Mesodermal cell (in vitro differentiated cells): Measurements from ENCODE around the gene KLHL6.

Experiments used
- H3K27ac ChIP-seq: 2 replicates; pipeline ENCODE4 v1.7.0; 2013; ENCODE audit warnings: mild to moderate bottlenecking, low read depth, low read length, moderate library complexity; ENCODE audit not compliant: severe bottlenecking
- H3K36me3 ChIP-seq: 2 replicates; pipeline ENCODE4 v1.7.1; 2013; ENCODE audit warnings: mild to moderate bottlenecking, low read length, moderate library complexity; ENCODE audit not compliant: control insufficient read depth, insufficient read depth
- H3K4me1 ChIP-seq: one replicate; pipeline ENCODE4 v1.7.1; 2013; ENCODE audit warnings: mild to moderate bottlenecking, low read length; ENCODE audit not compliant: insufficient read depth, control insufficient read depth, poor library complexity, severe bottlenecking
- H3K4me3 ChIP-seq: 2 replicates; pipeline ENCODE4 v1.7.0; 2013; ENCODE audit warnings: low read length, control low read depth, mild to moderate bottlenecking; ENCODE audit not compliant: insufficient read depth, poor library complexity, severe bottlenecking; ENCODE audit errors: extremely low read depth
- H3K9me3 ChIP-seq: 2 replicates; pipeline ENCODE4 v1.7.1; 2013; ENCODE audit warnings: mild to moderate bottlenecking, low read length, moderate library complexity; ENCODE audit not compliant: control insufficient read depth
- WGBS, 2 experiments: methylation state at CpG; one replicate each; pipeline ENCODE4 v1.1.5; 2013; ENCODE audit warnings: missing lambda C conversion rate in 2 of 2; ENCODE audit not compliant: insufficient coverage in 2 of 2; 5-methylcytosine and 5-hydroxymethylcytosine counted together

KLHL6 gene

DNA sequence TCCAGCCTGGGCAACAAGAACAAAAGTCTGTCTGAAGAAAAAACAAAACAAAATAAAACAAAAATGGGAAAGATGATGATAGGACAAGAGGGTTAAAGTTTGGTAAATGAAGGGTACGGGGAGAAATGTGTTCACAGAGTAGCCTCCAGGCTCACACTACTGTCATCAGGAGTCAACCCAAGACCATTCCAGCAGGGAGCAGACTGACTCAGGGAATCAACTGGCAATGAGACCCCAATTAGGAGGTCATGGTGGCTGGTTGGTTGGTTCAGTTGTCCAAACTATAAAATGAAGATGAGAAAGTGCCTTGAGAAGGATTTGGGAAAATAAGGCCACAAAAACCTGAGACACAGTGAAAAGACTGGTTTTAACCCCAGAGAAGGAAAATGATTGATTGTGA is 51.8 kb downstream of the KLHL6 start:
- Histone ChIP-seq H3K27ac (no peak overlapping the region), H3K9me3 (no peaks in the 10 kb centered on the region), H3K4me1 (no peaks in the 10 kb centered on the region), H3K4me3 (no peak overlapping the region), H3K36me3 (no peaks in the 10 kb centered on the region)
- WGBS, 2 experiments, result 33 to 86% methylated on average over 1 of the region's 1 CpG

DNA sequence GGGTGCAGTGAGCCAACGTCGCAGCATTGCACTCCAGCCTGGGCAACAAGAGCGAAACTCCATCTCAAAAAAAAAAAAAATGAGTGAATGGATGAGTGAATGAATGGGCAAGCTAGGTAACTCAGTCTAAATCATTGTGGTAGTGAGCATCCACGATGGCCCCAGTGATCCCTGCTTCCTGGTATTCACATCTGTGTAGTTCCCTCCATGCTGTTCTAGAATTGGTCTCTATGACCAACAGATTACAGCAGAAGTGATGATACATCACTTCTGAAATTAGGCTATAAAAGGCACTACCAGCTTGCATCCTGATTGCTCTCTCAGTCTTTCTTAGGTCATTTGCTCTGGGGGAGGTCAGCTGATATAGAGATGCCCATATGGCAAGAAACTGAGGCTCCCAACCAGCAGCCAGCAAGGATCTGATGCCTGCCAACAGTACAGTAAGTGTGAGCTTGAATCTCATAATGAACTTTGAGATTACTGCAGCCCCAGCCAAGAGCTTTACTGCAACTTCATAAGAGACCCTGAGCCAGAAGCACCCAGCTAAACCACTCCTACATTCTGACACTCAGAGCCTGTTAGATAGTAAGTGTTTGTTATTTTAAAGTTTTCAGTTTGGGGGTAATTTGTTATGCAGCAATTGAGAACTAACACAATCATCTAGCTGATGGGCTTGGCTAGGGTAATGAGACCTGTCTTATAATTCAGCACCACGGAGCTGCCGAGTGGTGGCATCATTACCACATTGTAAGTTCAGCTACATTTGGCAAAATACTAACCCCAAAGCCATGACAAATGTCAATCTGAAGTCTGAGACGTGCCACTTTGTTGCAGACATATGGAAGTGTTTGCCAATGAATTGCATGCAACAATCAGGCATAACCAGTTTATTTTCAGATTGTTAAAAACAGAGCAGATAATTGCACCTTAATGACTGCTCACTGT is 53.0 kb downstream of the KLHL6 start:
- WGBS, 2 experiments, result 81 to 88% methylated on average over 5 to 6 of the region's 7 CpGs
- no peaks in the 10 kb centered on the region for H3K36me3 ChIP-seq

DNA sequence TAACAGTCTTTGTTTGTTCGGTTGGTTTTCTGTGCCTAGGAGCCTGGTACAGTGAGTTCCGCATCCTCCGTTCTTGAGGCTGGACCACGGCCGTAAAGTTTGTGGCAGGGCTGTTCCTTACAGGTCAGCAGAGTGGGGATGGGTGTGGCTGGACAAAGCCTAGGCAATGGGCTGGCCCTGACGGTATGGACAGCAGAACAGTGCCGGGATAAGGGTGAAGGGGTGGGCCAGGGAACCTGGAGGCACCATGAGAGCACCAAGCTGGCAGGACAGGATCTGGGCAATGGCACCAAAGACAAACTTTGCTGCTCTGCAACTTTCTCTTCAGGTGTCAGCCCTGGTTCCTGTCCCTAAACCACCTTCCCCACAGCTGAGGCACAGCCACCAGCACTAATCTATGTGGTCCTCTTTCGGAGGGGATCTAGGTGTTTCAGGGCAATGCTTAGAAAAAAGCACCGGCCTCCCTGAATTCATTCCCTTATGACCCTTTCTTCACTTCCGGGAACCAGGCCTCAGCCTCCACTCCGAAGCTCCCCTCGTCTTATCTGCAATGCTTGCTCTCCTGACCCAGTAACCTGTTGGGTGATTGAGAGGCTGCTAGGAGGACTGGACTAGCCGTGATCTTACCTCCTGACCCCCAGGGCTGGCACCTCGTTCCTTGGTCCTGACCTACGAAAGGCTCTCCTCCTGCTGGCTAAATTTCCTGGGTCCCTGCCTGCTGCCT is 54.4 kb downstream of the KLHL6 start:
- H3K27ac ChIP-seq, result no peak overlapping the region

More for the DNA sequence above, 53.0 kb downstream of the KLHL6 start:
- no peaks in the 10 kb centered on the region for H3K9me3 ChIP-seq
- H3K4me1 ChIP-seq, result no peaks in the 10 kb centered on the region
- H3K4me3 ChIP-seq, result no peak overlapping the region
- H3K27ac ChIP-seq, result no peak overlapping the region

DNA sequence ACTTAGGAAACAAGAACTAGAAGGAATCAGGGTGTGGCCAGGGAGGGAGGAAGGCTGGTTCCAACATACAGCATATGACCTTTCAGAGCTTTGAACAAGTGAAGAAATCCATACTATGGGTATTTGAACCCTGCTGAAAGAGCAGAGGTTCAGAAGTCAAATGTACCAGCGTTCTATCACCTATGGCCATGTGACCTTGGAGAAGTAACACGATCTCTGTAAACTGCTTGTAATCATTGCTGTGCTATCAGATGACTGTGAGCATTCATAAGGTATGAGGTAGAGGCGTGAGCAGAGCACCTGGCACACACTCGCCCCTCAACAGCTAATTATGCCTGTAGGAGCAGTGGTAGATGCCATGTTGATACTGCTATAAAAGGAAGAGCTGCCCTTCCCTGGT is 55.2 kb downstream of the KLHL6 start:
- no peaks in the 10 kb centered on the region for H3K4me1 ChIP-seq
- H3K36me3 ChIP-seq, result no peaks in the 10 kb centered on the region
- H3K4me3 ChIP-seq, result no peak overlapping the region
- H3K27ac ChIP-seq, result no peak overlapping the region
- 87 to 93% methylated on average over 4 of the region's 4 CpGs for WGBS, 2 experiments
- H3K9me3 ChIP-seq, result no peaks in the 10 kb centered on the region

More for the DNA sequence above, 54.4 kb downstream of the KLHL6 start:
- no peaks in the 10 kb centered on the region for H3K4me1 ChIP-seq
- H3K4me3 ChIP-seq, result no peak overlapping the region
- H3K36me3 ChIP-seq, result no peaks in the 10 kb centered on the region
- no peaks in the 10 kb centered on the region for H3K9me3 ChIP-seq
- 93 to 95% methylated on average over 10 to 14 of the region's 15 CpGs for WGBS, 2 experiments

- 71 to 89% methylated on average over 1 to 3 of the region's 6 CpGs for WGBS, 2 experiments
- H3K9me3 ChIP-seq, result no peaks in the 10 kb centered on the region
- H3K36me3 ChIP-seq, result no peaks in the 10 kb centered on the region
- no peak overlapping the region for H3K27ac ChIP-seq
- no peaks in the 10 kb centered on the region for H3K4me1 ChIP-seq
- no peak overlapping the region for H3K4me3 ChIP-seq
Measured at GRCh38 chr3:183498634-183499033, 56.9 kb downstream of the KLHL6 start.

DNA sequence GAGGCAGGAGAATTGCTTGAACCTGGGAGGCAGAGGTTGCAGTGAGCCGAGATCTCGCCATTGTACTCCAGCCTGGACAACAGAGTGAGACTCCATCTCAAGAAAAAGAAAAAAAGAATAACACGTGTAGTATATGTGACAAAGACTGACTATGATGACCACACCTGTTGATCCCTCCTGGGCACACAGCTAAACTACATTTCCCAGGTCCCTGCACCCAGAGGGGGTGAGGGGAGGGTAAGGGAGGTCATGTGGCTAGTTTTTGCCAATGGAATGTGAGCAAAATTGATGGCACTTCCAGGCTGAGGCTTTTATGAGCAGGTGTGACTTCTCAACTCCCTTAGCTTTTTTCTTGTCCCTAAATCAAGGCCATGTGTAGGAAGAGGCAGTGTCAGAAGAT is 58.2 kb downstream of the KLHL6 start:
- WGBS, 2 experiments, result 94% methylated on average over 2 of the region's 3 CpGs; no CpG with 5 or more reads in 1 of the 2 experiments
- no peaks in the 10 kb centered on the region for H3K36me3 ChIP-seq
- no peaks in the 10 kb centered on the region for H3K4me1 ChIP-seq
- no peak overlapping the region for H3K4me3 ChIP-seq
- H3K9me3 ChIP-seq, result no peaks in the 10 kb centered on the region
- H3K27ac ChIP-seq, result no peak overlapping the region

DNA sequence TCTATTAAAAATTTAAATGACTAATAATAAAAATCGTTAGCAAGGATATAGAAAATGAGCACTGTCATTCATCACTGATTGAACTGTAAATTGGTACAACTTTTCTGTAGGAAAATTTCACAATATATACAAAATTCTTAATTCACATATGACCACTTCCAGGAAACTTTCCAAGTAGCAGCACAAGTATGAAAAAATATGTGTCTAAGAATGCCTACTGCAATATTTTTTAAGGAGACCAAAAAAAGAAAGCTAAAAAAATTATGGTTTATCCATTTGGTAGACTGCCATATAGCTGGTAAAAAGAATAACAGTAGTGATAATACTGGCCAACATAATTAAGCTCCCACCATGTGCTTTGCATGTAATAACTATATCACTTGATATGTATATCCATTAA is 59.2 kb downstream of the KLHL6 start:
- H3K36me3 ChIP-seq, result no peaks in the 10 kb centered on the region
- no CpG with 5 or more reads among the region's 1 CpG for WGBS, 2 experiments

DNA sequence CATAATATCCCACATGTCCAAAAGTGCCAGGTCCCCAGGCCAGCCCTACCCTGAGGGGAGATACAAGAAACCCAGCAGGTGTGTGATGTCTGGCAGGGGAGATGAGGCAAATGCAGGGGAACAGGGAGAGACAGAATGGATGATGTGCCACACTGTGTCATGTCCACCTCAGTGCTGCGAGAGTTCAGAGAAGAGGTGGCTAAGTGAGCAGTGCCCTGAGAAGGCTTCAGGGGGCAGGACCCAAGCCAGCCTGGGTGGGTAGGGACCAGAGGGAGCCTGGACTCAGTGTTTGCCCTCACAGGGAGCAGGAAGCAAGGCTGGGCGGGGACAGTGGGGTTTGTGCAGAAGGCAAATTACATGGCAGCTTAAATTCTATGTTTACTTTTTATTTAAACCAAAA is 61.2 kb downstream of the KLHL6 start:
- no peak overlapping the region for H3K4me3 ChIP-seq
- H3K27ac ChIP-seq, result no peak overlapping the region
- no peaks in the 10 kb centered on the region for H3K9me3 ChIP-seq
- WGBS, 2 experiments, result 100% methylated on average over 1 of the region's 2 CpGs
- no peaks in the 10 kb centered on the region for H3K36me3 ChIP-seq
- no peaks in the 10 kb centered on the region for H3K4me1 ChIP-seq

More for the DNA sequence above, 59.2 kb downstream of the KLHL6 start:
- no peak overlapping the region for H3K4me3 ChIP-seq
- no peaks in the 10 kb centered on the region for H3K4me1 ChIP-seq
- no peak overlapping the region for H3K27ac ChIP-seq
- no peaks in the 10 kb centered on the region for H3K9me3 ChIP-seq

DNA sequence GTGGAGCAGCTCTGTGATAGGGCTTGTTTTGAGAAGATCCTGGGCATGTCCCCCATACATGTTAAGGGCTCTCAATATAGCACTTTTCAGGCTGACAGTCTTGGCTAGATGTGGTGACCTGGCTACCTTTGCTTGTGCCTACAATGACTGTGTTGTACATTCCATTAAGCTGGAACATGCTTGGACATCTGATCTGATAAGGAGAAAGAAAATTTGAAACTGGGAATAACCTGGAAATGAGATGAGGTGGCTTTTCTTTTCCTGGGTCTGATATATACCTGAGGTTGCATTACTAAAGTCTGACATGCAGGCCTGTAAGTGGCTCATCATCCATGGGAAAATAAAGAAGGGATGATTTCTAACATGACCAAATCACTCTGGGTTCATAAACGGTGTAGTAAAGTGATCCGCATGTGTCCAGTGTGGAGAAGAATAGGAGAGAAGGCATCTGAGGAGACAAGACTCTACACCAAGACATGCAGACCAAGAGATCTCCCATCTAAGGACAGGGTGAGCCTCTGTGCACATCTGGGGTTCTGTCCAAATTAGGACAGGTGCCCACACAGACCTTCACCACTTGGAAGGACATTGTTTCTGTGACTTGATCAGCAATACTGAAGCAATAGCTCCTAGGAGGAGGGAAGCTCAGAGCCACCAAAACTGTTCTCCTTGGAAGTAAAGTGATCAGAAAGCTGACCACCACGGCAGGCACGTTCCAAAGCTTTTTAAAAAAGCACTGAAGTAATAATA is 62.0 kb downstream of the KLHL6 start:
- no peaks in the 10 kb centered on the region for H3K4me1 ChIP-seq
- WGBS, 2 experiments, result 81 to 100% methylated on average over 3 to 4 of the region's 4 CpGs
- H3K27ac ChIP-seq, result no peak overlapping the region
- H3K4me3 ChIP-seq, result no peak overlapping the region
- no peaks in the 10 kb centered on the region for H3K9me3 ChIP-seq
- no peaks in the 10 kb centered on the region for H3K36me3 ChIP-seq

GRCh38 chr3:183492849-183493179 is 62.7 kb downstream of the KLHL6 start:
- Histone ChIP-seq H3K9me3 (no peaks in the 10 kb centered on the region), H3K4me3 (no peak overlapping the region), H3K27ac (no peak overlapping the region), H3K36me3 (no peaks in the 10 kb centered on the region), H3K4me1 (no peaks in the 10 kb centered on the region)
- 83 to 100% methylated on average over 1 of the region's 4 CpGs for WGBS, 2 experiments
